GM18505 (cell line): ENCODE data around the gene CHRNB2.

Experiments used
- ATAC-seq: cut with Tn5 transposase; IDR thresholded peaks from one replicate; pipeline ENCODE4 v1.9.1; 2021; ENCODE audit not compliant: unreplicated experiment
- POLR2A ChIP-seq: IDR thresholded peaks from 4 replicates; pipeline ENCODE4 v1.6.1; 2011; ENCODE audit warnings: borderline replicate concordance; ENCODE audit not compliant: insufficient read depth, insufficient read length; ENCODE audit errors: extremely low read depth

The CHRNB2 gene

GRCh38 chr1:154547105-154547732, 20.4 kb upstream of the CHRNB2 start:
- no peak for ATAC-seq

GRCh38 chr1:154548028-154548427, 19.6 kb upstream of the CHRNB2 start:
- TF ChIP-seq POLR2A, result no peak
- no peak for ATAC-seq

More at GRCh38 chr1:154547105-154547732, 20.4 kb upstream of the CHRNB2 start:
- no peak for TF ChIP-seq POLR2A

- no peak for TF ChIP-seq POLR2A
- ATAC-seq, result no peak
Measured at GRCh38 chr1:154549202-154549770, 18.3 kb upstream of the CHRNB2 start.

GRCh38 chr1:154550070-154550469, 17.5 kb upstream of the CHRNB2 start:
- no peak for ATAC-seq
- TF ChIP-seq POLR2A, result no peak

DNA sequence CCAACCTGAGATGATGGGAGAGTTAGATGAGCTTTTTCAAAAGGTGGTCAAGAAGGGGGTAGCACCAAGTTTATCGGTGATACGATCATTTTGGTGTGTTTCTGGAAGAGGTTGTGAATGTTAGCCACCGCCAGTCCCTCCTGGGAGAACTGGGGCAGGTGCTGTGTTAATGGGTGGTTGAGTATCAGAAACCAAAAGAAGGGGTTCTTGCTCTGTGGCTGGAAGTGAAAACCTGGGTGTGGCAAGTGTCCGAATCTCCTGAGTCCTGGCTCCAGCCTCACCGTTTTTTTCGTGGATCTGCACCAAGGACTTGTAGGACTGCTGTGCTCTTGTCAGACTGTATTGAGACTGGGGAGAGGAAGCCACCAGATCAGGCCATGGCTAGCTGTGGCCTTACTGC, 16.9 kb upstream of the CHRNB2 start:
- ATAC-seq, result no peak
- TF ChIP-seq POLR2A, result no peak

DNA sequence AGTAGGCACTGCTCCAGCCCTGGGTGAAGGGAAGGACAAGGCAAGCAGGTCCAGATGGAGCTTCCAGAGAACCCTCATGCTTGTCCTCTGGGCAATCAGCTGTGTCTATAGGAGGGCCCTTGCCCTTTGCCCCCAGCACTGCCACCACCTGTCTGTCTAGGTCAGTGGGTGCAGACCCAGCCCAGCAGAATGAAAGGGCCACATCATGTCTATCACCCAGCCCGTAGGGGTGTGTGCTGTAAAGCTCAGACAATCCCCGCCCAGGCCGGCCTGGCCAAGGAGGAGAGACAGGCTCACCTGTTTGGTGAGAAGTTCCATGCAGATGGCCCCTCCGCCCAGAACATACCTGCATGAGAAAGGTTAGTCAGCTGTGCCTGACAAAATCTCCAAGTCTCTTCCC, 16.1 kb upstream of the CHRNB2 start:
- no peak for ATAC-seq
- no peak for TF ChIP-seq POLR2A

DNA sequence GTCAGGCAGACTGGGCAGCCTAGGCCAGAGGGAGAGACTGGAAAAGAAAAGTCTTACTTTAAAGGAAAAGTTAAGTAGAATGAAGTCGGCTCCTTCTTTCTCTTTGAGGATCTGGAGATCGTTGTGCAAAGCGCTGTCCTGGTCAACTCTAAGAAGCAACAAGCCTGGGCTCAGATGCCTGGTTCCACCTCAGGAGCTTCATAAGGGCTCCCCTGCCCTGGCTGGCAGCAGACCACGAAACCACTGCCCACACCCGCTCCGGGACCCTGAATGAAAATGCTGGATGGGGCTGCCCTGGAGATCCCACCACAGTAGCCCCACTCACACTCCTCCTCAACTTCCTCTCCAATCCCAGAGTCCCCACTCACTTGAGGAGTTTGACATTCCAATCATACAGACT, 15.5 kb upstream of the CHRNB2 start:
- no peak for ATAC-seq
- TF ChIP-seq POLR2A, result no peak

- no peak for TF ChIP-seq POLR2A
- ATAC-seq, result no peak
Measured at GRCh38 chr1:154553056-154554030, 14.2 kb upstream of the CHRNB2 start.

GRCh38 chr1:154556422-154556821, 11.2 kb upstream of the CHRNB2 start:
- TF ChIP-seq POLR2A, result no peak
- ATAC-seq, result no peak

DNA sequence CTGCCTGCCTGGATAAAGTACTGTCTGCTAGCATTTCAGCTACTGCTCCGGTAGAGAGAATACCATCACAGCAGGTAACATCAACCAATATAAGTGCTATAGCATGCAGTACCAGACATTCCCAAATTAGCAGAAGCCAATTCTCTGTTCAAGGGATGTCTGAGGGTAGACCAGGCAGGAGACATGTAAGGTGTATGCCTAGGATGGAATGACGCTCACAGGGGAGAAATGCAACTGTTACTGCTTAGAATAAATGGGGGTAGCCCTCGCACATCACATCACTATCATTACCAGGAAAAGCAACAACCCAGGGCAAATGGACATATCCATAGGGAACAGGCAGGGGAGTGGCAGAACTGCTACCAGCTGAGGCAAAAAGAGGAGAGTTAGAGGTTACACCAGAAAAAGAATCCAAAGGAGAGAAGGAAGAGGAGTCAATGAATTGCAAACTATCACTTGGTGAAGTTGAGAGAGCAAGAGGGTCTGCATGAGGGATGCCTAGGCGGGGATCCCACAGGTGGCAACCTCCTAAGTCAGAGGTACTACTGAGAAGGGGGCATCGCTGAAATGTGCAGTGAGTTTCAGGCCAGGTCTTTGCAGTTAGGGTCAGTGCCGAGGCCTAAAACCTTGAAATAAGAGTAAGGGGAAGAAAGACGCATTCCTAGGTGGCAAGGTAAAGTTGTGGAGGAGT, 10.2 kb upstream of the CHRNB2 start:
- TF ChIP-seq POLR2A, result no peak
- no peak for ATAC-seq

DNA sequence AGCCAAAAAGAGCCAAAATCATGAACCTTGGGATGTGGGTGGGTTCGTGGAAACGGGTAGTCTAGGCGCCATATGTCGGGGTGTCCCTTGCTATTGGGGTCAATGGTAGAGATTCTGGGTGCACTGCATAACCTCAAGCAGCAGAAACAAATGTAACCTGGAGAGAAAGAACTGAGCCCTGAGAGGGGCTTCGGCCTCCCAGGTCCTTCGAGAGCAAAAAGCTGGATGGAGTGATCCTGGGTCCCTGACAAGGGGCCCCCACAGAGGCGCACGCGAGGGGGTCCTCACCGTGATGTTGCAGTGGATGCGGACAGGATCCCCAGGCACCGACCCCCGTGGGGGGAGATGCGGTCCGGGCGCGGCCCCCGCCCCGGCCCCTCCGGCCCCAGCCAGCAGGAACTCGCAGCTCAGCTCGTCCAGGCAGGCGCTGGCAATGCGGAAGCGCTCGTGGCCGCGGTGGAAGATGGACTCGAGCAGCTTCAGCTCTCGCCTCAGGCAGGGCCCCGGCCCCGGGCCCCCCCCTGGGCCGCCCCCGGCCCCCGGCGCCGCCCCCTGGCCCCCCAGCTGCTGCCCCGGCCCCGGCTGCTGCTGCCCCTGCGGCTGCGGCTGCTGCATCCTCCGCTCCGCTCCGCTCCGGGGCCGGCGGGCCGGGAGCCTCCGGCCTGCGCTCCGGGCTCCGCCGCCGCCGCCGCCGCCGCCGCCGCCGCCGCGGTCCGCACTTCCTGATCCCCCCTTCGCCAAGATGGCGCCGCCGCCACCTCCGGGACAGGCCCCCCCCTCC, 9.4 kb upstream of the CHRNB2 start, which contains the start of gene UBE2Q1:
TSS of gene UBE2Q1 (minus strand) at position 724 of the 781 bp plus-strand sequence. CDS start at position 615, 109 bp downstream.
- peak; percentile 22 for ATAC-seq
- no peak for TF ChIP-seq POLR2A

DNA sequence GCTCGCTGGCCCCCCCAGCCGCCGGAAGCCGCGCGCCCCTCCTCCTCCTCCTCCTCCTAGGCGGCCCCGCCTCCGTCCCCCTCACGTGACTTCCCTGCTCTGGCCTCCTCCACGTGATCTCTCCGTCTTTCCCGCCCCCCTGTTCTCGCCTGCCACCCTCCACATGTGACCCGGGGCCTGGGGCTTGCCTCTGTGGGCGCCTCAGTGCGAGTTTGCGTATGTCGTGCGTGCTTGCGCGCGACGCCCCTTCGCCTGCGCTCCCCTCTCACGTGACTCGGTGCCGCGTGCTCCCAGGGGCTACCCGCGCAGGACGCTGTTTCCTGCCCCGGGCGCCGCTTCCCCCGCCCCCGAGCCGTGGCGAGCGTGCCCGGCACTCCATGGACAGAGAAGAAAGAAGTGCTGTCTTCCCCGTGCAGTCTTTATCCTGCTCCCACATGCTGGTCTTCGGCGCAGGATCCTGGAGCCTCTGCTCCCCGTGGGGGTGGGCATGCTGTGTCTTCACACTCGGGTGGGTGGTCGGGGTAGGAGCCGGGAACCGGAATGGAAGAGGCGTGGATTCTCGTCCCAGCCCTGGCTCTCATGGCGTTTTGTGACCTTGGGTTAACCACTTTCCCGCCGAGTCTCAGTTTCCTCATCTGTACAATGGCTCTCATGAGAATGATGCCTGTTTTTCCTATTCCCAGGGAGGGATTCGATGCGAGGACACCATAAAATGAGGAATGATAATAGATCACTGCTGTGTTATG, 8.7 kb upstream of the CHRNB2 start:
- peak; percentile 86 for ATAC-seq
- peak; percentile 77 for TF ChIP-seq POLR2A
